HepG2 (cell line): ENCODE results near the gene FAM187B. TPM values are rescaled to one million over a fixed set of nuclear protein-coding genes. Genes with fewer than 3 reads are reported as not detected.
A peak's percentile ranks its signal among the peaks of the same experiment; 100 is the strongest.

Experiments
- AFF4 ChIP-seq: sonication (generic); formaldehyde crosslinking; IDR thresholded peaks from 2 replicates; pipeline ENCODE4 v1.4.0; 2020; ENCODE audit warnings: missing genetic modification reagents
- BRD4 ChIP-seq: sonication (generic); formaldehyde crosslinking; IDR thresholded peaks from 2 replicates; pipeline ENCODE4 v1.4.0; 2020; ENCODE audit warnings: missing genetic modification reagents
- CBX5 ChIP-seq: sonication (generic); formaldehyde crosslinking; IDR thresholded peaks from 2 replicates; pipeline ENCODE4 v1.4.0; 2020; ENCODE audit warnings: missing genetic modification reagents, borderline replicate concordance
- ERF ChIP-seq: IDR thresholded peaks from 2 replicates; pipeline ENCODE4 v1.6.1; 2018; ENCODE audit warnings: missing biosample characterization, missing genetic modification reagents
- GRHL1 ChIP-seq: sonication (generic); formaldehyde crosslinking; conservative IDR thresholded peaks from 2 replicates; pipeline ENCODE4 v1.8.0; 2022; ENCODE audit warnings: missing genetic modification reagents
- IRX3 ChIP-seq: sonication (generic); formaldehyde crosslinking; IDR thresholded peaks from 2 replicates; pipeline ENCODE4 v1.8.1; 2023; ENCODE audit warnings: mild to moderate bottlenecking, low read depth, missing genetic modification reagents, borderline replicate concordance
- ISX ChIP-seq: sonication (generic); formaldehyde crosslinking; conservative IDR thresholded peaks from 2 replicates; pipeline ENCODE4 v1.5.0; 2020; ENCODE audit warnings: missing genetic modification reagents
- KLF9 ChIP-seq: IDR thresholded peaks from 2 replicates; pipeline ENCODE4 v1.6.1; 2016; ENCODE audit warnings: low read depth
- MAF1 ChIP-seq: sonication (generic); formaldehyde crosslinking; IDR thresholded peaks from 2 replicates; pipeline ENCODE4 v1.5.0; 2020; ENCODE audit warnings: missing genetic modification reagents, borderline replicate concordance
- MAFF ChIP-seq: IDR thresholded peaks from 2 replicates; pipeline ENCODE4 v1.6.1; 2011; ENCODE audit warnings: low read depth, low read length, improper control_type of control experiment
- MAX ChIP-seq: IDR thresholded peaks from 2 replicates; pipeline ENCODE4 v1.6.1; 2012; ENCODE audit warnings: inconsistent platforms
- PRPF4 ChIP-seq: fragments of 200-400 bp; formaldehyde crosslinking; IDR thresholded peaks from 2 replicates; pipeline ENCODE4 v1.6.1; 2016; ENCODE audit warnings: low read length, low read depth; ENCODE audit not compliant: poor library complexity, severe bottlenecking
- RORA ChIP-seq: sonication (generic); formaldehyde crosslinking; IDR thresholded peaks from 2 replicates; pipeline ENCODE4 v1.5.0; 2020; ENCODE audit warnings: mild to moderate bottlenecking, missing genetic modification reagents, moderate library complexity
- SRF ChIP-seq: IDR thresholded peaks from 2 replicates; pipeline ENCODE4 v1.6.1; 2011; ENCODE audit warnings: mild to moderate bottlenecking, low read depth, low read length, moderate library complexity
- YEATS2 ChIP-seq: sonication (generic); formaldehyde crosslinking; IDR thresholded peaks from 2 replicates; pipeline ENCODE4 v1.4.0; 2020; ENCODE audit warnings: missing genetic modification reagents, borderline replicate concordance
- ZBTB21 ChIP-seq: sonication (generic); formaldehyde crosslinking; IDR thresholded peaks from 2 replicates; pipeline ENCODE4 v1.4.0; 2020; ENCODE audit warnings: missing genetic modification reagents
- ZBTB7B ChIP-seq: sonication (generic); formaldehyde crosslinking; IDR thresholded peaks from 2 replicates; pipeline ENCODE4 v1.4.0; 2020; ENCODE audit warnings: missing genetic modification reagents
- ZNF598 ChIP-seq: sonication (generic); formaldehyde crosslinking; IDR thresholded peaks from 2 replicates; pipeline ENCODE4 v1.5.1; 2020; ENCODE audit warnings: mild to moderate bottlenecking, missing genetic modification reagents, borderline replicate concordance
- ZNF614 ChIP-seq: IDR thresholded peaks from 2 replicates; pipeline ENCODE4 v1.6.1; 2018; ENCODE audit warnings: missing biosample characterization, missing genetic modification reagents, inconsistent platforms, borderline replicate concordance
- ZNF616 ChIP-seq: sonication (generic); formaldehyde crosslinking; IDR thresholded peaks from 2 replicates; pipeline ENCODE4 v1.5.0; 2020; ENCODE audit warnings: low read depth, mild to moderate bottlenecking, missing genetic modification reagents
- ZNF639 ChIP-seq: conservative IDR thresholded peaks from 2 replicates; pipeline ENCODE4 v1.6.1; 2018; ENCODE audit warnings: missing genetic modification reagents
- ZNF7 ChIP-seq: IDR thresholded peaks from 2 replicates; pipeline ENCODE4 v1.6.1; 2016; ENCODE audit warnings: missing biosample characterization, missing genetic modification reagents
- ZNF775 ChIP-seq: sonication (generic); formaldehyde crosslinking; IDR thresholded peaks from 2 replicates; pipeline ENCODE4 v1.4.0; 2020; ENCODE audit warnings: missing genetic modification reagents, mild to moderate bottlenecking, moderate library complexity, borderline replicate concordance
- ZNF780A ChIP-seq: sonication (generic); formaldehyde crosslinking; IDR thresholded peaks from 2 replicates; pipeline ENCODE4 v1.8.0; 2022; ENCODE audit warnings: mild to moderate bottlenecking, missing genetic modification reagents, moderate library complexity
- ZNF879 ChIP-seq: sonication (generic); formaldehyde crosslinking; IDR thresholded peaks from 2 replicates; pipeline ENCODE4 v1.8.1; 2023; ENCODE audit warnings: missing genetic modification reagents
- polyA plus RNA-seq, 8 experiments: library from polyadenylated mRNA; depleted of rRNA in 3 of 8; stranded (reverse) in 7 of 8; unstranded in 1 of 8; fragments of >200 nt; fragmentation: Illumina TruSeq in 4 of 8; extraction: Trizol in 4 of 8; gene quantifications; 2 replicates each; pipeline versions ENCODE4 v1.2.1 to v1.2.3, GENCODE V29; 2011 to 2016; ENCODE audit warnings: low read depth in 4 of 8, missing spikeins in 1 of 8, mixed read lengths in 1 of 8; ENCODE audit not compliant: insufficient read depth in 1 of 8
- total RNA-seq, 5 experiments: library from RNA; depleted of rRNA; stranded (reverse); fragments of >200 nt; fragmentation: Illumina TruSeq; extraction: Trizol; gene quantifications; 2 replicates each; pipeline ENCODE4 v1.2.3, GENCODE V29; 2016; ENCODE audit warnings: low read depth in 1 of 5

The FAM187B gene
- total and polyA plus RNA-seq, 2 of the 13 experiments (the other 11 are each of a cell fraction or from before 2014, with no cell fraction given) = not detected

GRCh38 chr19:35249146-35249847 lies 20.8 kb upstream of the FAM187B start (continued):
- TF ChIP-seq ZNF639 (CRISPR knock-in tag) = no peak
- TF ChIP-seq ZNF775 (CRISPR knock-in tag) = no peak
- TF ChIP-seq PRPF4 = no peak
- TF ChIP-seq ZNF614 (CRISPR knock-in tag) = no peak
- TF ChIP-seq GRHL1 (CRISPR knock-in tag) = no peak
- 0 out of 2 replicates have a peak, but pooled peaks have one; percentile 9 for TF ChIP-seq ZBTB7B (CRISPR knock-in tag)
- no peak for TF ChIP-seq MAFF
- no peak for TF ChIP-seq ISX (CRISPR knock-in tag)
- no peak for TF ChIP-seq BRD4
- TF ChIP-seq MAX = no peak
- TF ChIP-seq CBX5 (CRISPR knock-in tag) = no peak
- TF ChIP-seq ZNF598 (CRISPR knock-in tag) = 0 out of 2 replicates have a peak, but pooled peaks have one; percentile 49
- no peak for TF ChIP-seq AFF4 (CRISPR knock-in tag)
- no peak for TF ChIP-seq MAF1 (CRISPR knock-in tag)
- no peak for TF ChIP-seq ZNF7
- TF ChIP-seq ZNF879 (CRISPR knock-in tag) = no peak
- TF ChIP-seq KLF9 (CRISPR knock-in tag) = no peak
- TF ChIP-seq YEATS2 (CRISPR knock-in tag) = no peak
- TF ChIP-seq RORA (CRISPR knock-in tag) = no peak
- no peak for TF ChIP-seq IRX3 (CRISPR knock-in tag)
- TF ChIP-seq ERF (CRISPR knock-in tag) = no peak; the same call in 1 of the 2 replicates
- TF ChIP-seq ZBTB21 = no peak
- no peak for TF ChIP-seq SRF
- no peak for TF ChIP-seq ZNF616 (CRISPR knock-in tag)
- 0 out of 2 replicates have a peak, but pooled peaks have one; percentile 25 for TF ChIP-seq ZNF780A (CRISPR knock-in tag)
